ENCODE data around the gene CRYBB2. TPM values are rescaled to one million over a fixed set of nuclear protein-coding genes. Genes with fewer than 3 reads are reported as not detected.

Gene CRYBB2
- total RNA-seq, 2 experiments from 2014 or later = not detected

- H3K27ac Mint-ChIP-seq = no peak overlapping the region
- no peak overlapping the region for H3K4me3 Mint-ChIP-seq
- no peak for TF ChIP-seq CTCF (IDR thresholded peaks at IDR 0.05)
- ChIA-PET CTCF (interaction anchor here (1.8 kb wide), 1 partner anchor 11 kb away, joined by 5 read pairs; no protein-coding TSS in a partner anchor), POLR2A (no interaction called here)
- intact Hi-C loops (cut with DNase I, micrococcal nuclease) = no loop called here
- no peaks in the 10 kb centered on the region for H3K4me1 Mint-ChIP-seq (ENCODE audit: low read depth)
- Histone ChIP-seq H3K27me3 (ENCODE audit: control insufficient read depth in 1 of 2, insufficient read depth in 2 of 2, low read length in 2 of 2) (no peaks in the 10 kb centered on the region), H3K4me3 (ENCODE audit: low read length) (no peak overlapping the region), H3K36me3 (ENCODE audit: insufficient read depth, low read length) (no peaks in the 10 kb centered on the region), H3K27ac (ENCODE audit: low read depth in 1 of 2, low read length in 2 of 2) (no peak overlapping the region), H3K9me3 (ENCODE audit: control insufficient read depth in 1 of 2, insufficient read depth in 1 of 2, low read length in 2 of 2) (peaks cover 0 to 8% of the 10 kb centered on the region in 2 experiments), H3K4me1 (ENCODE audit: insufficient read depth, low read length) (no peaks in the 10 kb centered on the region)
- H3K36me3 Mint-ChIP-seq (ENCODE audit: low read depth) = no peaks in the 10 kb centered on the region
- DNase-seq = no peak
- peaks cover 22% of the 10 kb centered on the region for H3K27me3 Mint-ChIP-seq
- no peaks in the 10 kb centered on the region for H3K9me3 Mint-ChIP-seq
- ATAC-seq (ENCODE audit: poor library complexity) = no peak
Measured at GRCh38 chr22:25213221-25213620, 6.2 kb upstream of the CRYBB2 start.

- H3K27ac ChIP-seq (ENCODE audit: low read depth in 1 of 2, low read length in 2 of 2) = no peak overlapping the region
- no peaks in the 10 kb centered on the region for H3K4me1 Mint-ChIP-seq (ENCODE audit: low read depth)
- DNase-seq (no peak), ATAC-seq (ENCODE audit: poor library complexity) (no peak)
- intact Hi-C loops (cut with DNase I, micrococcal nuclease) = no loop called here
- H3K27ac Mint-ChIP-seq = no peak overlapping the region
- H3K27me3 ChIP-seq (ENCODE audit: control insufficient read depth in 1 of 2, insufficient read depth in 2 of 2, low read length in 2 of 2) = peaks cover 2 to 4% of the 10 kb centered on the region in 2 experiments
- POLR2A ChIA-PET = no interaction called here
- TF ChIP-seq CTCF (IDR thresholded peaks at IDR 0.05) = no peak
- H3K9me3 ChIP-seq (ENCODE audit: control insufficient read depth in 1 of 2, insufficient read depth in 1 of 2, low read length in 2 of 2) = peaks cover 0 to 8% of the 10 kb centered on the region in 2 experiments
- CTCF ChIA-PET = interaction anchor here (1.2 kb wide), 1 partner anchor 14 kb away, joined by 4 read pairs; no protein-coding TSS in a partner anchor
- H3K4me3 ChIP-seq (ENCODE audit: low read length) = no peak overlapping the region
- peaks cover 35% of the 10 kb centered on the region for H3K27me3 Mint-ChIP-seq
- no peak overlapping the region for H3K4me3 Mint-ChIP-seq
- H3K36me3 ChIP-seq (ENCODE audit: insufficient read depth, low read length) = no peaks in the 10 kb centered on the region
- no peaks in the 10 kb centered on the region for H3K4me1 ChIP-seq (ENCODE audit: insufficient read depth, low read length)
- H3K9me3 Mint-ChIP-seq = no peaks in the 10 kb centered on the region
- no peaks in the 10 kb centered on the region for H3K36me3 Mint-ChIP-seq (ENCODE audit: low read depth)
Measured at GRCh38 chr22:25216230-25216629, 3.2 kb upstream of the CRYBB2 start.

GRCh38 chr22:25219948-25220442 is 556 bp downstream of the CRYBB2 start:
- POLR2A ChIA-PET = no interaction called here
- Histone ChIP-seq H3K27me3 (ENCODE audit: control insufficient read depth in 1 of 2, insufficient read depth in 2 of 2, low read length in 2 of 2) (peaks cover 10 to 14% of the 10 kb centered on the region in 2 experiments), H3K9me3 (ENCODE audit: control insufficient read depth in 1 of 2, insufficient read depth in 1 of 2, low read length in 2 of 2) (no peaks in the 10 kb centered on the region), H3K4me1 (ENCODE audit: insufficient read depth, low read length) (no peaks in the 10 kb centered on the region), H3K36me3 (ENCODE audit: insufficient read depth, low read length) (no peaks in the 10 kb centered on the region), H3K4me3 (ENCODE audit: low read length) (no peak overlapping the region), H3K27ac (ENCODE audit: low read depth in 1 of 2, low read length in 2 of 2) (no peak overlapping the region)
- H3K27ac Mint-ChIP-seq = no peak overlapping the region
- intact Hi-C loops (cut with DNase I, micrococcal nuclease) = no loop called here
- CTCF ChIA-PET = no interaction called here
- no peaks in the 10 kb centered on the region for H3K4me1 Mint-ChIP-seq (ENCODE audit: low read depth)
- H3K4me3 Mint-ChIP-seq = no peak overlapping the region
- no peak for ATAC-seq (ENCODE audit: poor library complexity)
- peaks cover 43% of the 10 kb centered on the region for H3K27me3 Mint-ChIP-seq
- H3K36me3 Mint-ChIP-seq (ENCODE audit: low read depth) = no peaks in the 10 kb centered on the region
- no peak for TF ChIP-seq CTCF (IDR thresholded peaks at IDR 0.05)
- H3K9me3 Mint-ChIP-seq = no peaks in the 10 kb centered on the region
- DNase-seq = no peak

Measured in CD4-positive, alpha-beta T cell (primary cell).